Cerebellar nuclear complex (tissue), 1 donor: Measurements from ENCODE around the gene WDR90.

ENCODE experiments used
- DNase-seq, 2 experiments: peaks; one replicate each; lab custom pipeline; 2025; lab: John Stamatoyannopoulos, UW

WDR90 gene

GRCh38 chr16:660459-661183, 11.5 kb downstream of the WDR90 start:
- DNase-seq, result no peak

DNA sequence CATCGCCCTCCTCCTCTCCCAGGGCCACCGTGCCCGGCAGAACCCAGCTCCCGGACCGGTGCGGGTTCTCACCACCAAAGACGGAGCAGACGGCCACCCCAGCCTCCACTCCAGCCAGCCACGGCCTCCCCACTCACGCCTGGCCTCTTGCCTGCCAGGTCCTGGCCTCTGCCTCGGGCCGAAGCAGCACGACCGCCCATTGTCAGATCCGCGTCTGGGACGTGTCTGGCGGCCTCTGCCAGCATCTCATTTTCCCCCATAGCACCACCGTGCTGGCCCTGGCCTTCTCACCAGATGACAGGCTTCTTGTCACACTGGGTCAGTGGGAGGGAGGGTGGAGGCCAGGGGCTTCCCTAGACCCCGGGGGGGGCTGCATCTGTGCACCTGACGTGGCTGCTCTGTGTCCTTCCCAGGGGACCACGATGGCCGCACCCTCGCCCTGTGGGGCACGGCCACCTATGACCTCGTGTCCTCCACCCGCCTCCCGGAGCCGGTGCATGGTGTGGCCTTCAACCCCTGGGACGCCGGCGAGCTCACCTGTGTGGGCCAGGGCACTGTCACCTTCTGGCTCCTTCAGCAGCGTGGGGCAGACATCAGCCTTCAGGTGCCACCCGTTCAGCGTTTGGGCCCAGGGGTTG, 12.1 kb downstream of the WDR90 start:
- no peak for DNase-seq

- DNase-seq, result no peak
These were observed 12.9 kb downstream of the WDR90 start for GRCh38 chr16:662095-662494.

DNA sequence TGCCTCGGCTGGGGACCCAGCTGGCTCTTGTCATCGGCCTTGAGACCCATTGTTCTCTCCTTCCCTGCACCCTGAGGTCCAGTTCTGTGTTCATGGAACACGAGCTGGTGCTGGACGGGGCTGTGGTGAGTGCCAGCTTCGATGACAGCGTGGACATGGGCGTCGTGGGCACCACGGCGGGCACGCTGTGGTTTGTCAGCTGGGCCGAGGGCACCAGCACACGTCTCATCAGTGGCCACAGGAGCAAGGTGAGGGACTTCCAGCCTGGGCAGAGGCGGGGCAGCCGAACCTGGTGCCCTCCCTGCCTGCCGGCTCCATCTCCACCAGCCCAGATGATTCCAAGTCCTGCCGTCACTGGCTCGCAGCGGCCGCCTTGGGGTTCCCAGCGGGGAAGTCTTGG, 13.4 kb downstream of the WDR90 start:
- DNase-seq, result no peak

DNA sequence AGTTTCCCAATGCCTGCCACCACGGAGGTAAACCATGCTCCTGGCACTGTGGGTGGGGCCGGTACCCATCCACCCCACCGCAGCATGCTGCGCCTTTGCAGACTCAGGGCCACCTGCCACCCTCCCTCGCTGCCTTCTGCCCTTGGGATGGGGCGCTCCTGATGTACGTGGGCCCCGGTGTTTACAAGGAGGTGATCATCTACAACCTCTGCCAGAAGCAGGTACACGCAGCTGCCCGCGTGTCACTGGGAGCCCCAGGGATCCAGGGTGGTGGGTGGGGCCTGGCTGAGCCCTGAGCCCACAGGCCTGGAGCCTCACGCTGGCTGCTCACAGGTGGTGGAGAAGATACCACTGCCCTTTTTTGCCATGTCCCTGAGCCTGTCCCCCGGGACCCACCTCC, 17.4 kb downstream of the WDR90 start:
- DNase-seq, result no peak

- no peak for DNase-seq
These were observed 18.1 kb downstream of the WDR90 start for GRCh38 chr16:667113-667779.

DNA sequence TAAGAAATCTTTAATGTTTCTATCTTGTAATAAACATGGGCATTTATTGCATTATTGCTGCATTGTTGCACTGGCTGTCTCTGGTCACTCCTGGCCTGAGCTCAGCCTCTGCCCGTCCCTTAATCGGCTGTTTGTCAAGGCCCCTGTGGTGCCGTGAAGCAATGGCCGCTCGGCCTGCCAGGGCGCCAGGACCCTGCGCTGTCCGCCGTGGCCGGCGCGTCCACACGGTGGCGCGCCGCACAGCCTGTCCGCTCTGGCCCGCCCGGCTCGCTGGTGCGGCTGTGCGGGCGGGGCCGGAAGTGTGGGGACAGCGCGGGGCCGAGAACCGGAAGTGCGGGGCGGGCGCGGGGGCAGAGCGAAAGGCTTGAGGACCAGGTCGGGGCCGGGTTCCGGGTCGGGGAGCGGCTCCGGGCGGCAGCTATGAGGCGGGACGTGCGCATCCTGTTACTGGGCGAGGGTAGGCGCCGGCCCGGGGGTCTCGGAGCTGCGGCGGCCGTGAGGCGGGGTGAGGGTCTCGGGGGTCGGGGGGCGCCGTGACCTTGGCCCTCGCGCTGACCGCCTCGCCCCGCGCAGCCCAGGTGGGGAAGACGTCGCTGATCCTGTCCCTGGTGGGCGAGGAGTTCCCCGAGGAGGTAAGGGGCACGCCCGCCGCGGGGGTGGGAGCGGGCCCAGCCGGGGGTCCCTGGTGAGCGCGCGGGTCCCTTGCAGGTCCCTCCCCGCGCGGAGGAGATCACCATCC, 18.8 kb downstream of the WDR90 start, which contains the start of gene RHOT2:
Gene RHOT2, plus strand, starts transcription at position 353 of the 739 bp plus-strand sequence. Its CDS starts 68 bp downstream, at position 421.
- peak; percentile 61 to 67 for DNase-seq

- DNase-seq, result no peak
These were observed 19.5 kb downstream of the WDR90 start for GRCh38 chr16:668519-669171.

DNA sequence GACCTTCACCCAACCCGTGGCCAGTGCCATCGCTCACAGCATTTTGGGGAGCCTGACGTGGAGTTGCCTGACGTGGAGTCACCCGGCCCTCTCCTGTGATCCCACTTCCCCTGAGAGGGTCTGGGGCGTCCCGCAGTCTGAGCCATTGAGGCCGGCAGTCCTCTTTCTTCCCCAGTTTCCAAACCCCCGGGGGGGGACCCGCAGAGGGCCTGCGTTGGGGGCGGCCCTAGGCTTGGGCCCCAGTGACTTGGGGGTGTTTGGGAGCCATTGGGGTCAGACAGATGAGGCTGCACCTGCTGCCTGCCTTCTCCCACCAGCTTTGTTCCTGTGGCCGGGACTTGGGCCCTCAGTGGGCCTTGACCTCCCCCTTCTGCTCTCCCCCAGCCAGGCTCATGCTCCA, 20.5 kb downstream of the WDR90 start:
- DNase-seq, result no peak

- no peak for DNase-seq
These were observed 21.6 kb downstream of the WDR90 start for GRCh38 chr16:670485-671352.

- DNase-seq, result no peak
These were observed 22.4 kb downstream of the WDR90 start for GRCh38 chr16:671353-672131.

DNA sequence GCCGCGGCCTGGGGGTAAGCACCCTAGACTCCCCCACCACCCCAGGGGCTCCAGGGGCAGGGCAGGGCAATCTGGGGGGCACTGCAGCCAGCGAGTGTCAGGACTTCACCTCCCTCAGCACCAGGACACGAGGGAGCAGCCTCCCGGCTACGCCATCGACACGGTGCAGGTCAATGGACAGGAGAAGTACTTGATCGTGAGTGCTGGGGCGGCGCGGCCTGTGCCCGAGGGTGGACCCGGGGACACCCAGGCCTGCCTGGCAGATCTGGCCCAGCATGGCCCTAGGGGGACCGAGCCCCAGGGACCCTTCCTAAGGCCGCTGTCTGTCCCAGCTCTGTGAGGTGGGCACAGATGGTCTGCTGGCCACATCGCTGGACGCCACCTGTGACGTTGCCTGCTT, 23.2 kb downstream of the WDR90 start:
- DNase-seq, result no peak

- DNase-seq, result no peak
These were observed 23.7 kb downstream of the WDR90 start for GRCh38 chr16:672851-673250.

- DNase-seq, result no peak
These were observed 24.3 kb downstream of the WDR90 start for GRCh38 chr16:673399-673991.

DNA sequence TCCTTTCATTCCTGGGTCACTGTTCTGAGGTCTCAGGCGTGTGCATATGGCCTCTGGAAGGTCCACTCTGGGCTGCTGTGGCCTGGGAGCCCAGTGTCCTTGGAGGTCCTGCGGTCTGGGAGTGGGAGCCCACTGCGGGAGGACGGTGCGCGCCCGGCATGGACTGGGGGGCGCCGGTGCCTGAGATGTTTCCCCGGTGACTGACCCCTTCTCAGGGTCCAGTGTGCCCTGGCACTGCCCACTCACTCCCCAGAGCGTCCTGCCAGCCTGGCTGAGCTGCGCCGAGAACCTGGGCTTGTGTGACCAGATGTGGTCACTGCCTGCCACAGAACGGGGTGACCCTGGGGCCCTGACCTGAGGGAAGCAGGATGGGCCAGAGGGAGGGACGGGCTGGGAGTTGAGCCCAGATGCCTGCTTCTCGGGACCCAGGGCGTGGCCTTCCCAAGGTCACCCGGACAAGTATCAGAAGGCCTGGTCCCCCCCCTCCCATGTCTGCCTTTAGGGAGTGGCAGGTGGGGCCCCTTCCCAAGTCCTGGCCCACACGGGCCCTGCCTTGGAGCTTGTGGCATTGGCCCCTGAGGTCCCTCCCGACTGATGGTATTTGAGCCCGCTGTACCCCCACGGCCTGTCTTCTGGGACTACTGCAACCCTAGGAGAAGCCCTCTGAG, 25.2 kb downstream of the WDR90 start:
- DNase-seq, result no peak

DNA sequence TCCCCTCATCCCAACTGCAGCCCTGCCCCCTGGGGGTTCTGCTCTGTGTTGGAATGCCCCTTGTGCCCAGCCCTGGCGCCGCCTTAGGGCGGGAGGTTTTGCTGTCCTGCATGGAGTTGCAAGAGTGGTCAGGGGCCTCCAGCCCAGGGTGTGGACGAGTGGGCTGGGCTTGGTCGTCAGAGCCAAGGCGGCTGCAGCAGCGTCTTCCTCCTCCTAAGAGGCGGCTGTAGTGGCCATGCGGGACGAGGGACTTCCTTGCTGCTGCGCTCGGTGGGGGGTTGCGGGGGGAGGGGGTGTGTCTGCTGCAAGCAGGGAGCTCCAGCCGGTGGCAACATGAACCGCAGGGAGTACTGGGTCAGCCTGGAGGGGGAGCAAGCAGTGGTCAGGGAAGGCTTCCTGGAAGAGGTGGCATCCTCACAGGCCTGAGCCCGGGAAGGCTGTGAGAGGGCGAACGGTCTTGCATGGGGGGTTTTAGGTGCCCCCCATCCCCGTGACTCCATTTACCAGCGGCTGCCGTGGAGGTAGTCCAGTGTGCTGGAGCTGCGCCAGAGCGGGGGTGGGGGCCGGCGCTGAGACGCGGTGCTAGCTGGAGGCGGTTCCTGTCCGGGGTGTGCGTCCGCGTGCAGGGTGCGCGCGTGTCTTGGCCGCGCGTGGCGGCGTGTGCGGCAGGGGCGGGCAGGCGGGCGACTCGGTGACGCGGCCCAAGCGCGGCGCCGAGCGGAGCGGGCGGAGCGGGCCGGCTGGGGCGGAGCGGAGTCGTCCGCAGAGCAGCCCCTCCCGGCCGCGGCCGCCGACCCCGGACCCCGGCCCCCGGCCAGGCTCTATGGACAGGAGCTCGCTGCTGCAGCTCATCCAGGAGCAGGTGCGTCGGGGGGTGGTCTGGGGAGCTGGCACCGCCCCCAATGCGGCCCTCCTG, 26.1 kb downstream of the WDR90 start, which contains the start of gene RHBDL1:
Gene RHBDL1, plus strand, starts transcription at position 704 of the 916 bp plus-strand sequence. Its CDS starts 120 bp downstream, at position 824.
- DNase-seq, result no peak

GRCh38 chr16:675884-676564, 26.9 kb downstream of the WDR90 start:
- DNase-seq, result no peak
